Endodermal cell (in vitro differentiated cells): ENCODE data around the gene ZNF710. TPM values are rescaled to one million over a fixed set of nuclear protein-coding genes. Genes with fewer than 3 reads are reported as not detected.
"Not testable (repeated sequence)": the region's sequence is repeated elsewhere in the genome, so short reads cannot be mapped to it uniquely, and the experiment has no call there.

Experiments
- DNase-seq: peaks from one replicate; pipeline ENCODE4 v3.0.0-alpha.2; 2017
- H3K27ac ChIP-seq: 2 replicates; pipeline ENCODE4 v1.5.1; 2013; ENCODE audit warnings: mild to moderate bottlenecking, low read depth, low read length, moderate library complexity
- H3K27me3 ChIP-seq: 2 replicates; pipeline ENCODE4 v1.6.1; 2013; ENCODE audit warnings: mild to moderate bottlenecking, low read length, moderate library complexity; ENCODE audit not compliant: insufficient read depth, control insufficient read depth, poor library complexity, severe bottlenecking
- H3K36me3 ChIP-seq: 2 replicates; pipeline ENCODE4 v1.7.0; 2013; ENCODE audit warnings: mild to moderate bottlenecking, low read length, moderate library complexity; ENCODE audit not compliant: control insufficient read depth, insufficient read depth
- H3K4me1 ChIP-seq: one replicate; pipeline ENCODE4 v1.7.0; 2013; ENCODE audit warnings: low read length; ENCODE audit not compliant: control insufficient read depth, insufficient read depth
- H3K4me3 ChIP-seq: 2 replicates; pipeline ENCODE4 v1.5.1; 2013; ENCODE audit warnings: mild to moderate bottlenecking, low read length, moderate library complexity
- H3K9ac ChIP-seq: 2 replicates; pipeline ENCODE4 v1.6.1; 2013; ENCODE audit warnings: mild to moderate bottlenecking, low read length, moderate library complexity; ENCODE audit not compliant: poor library complexity, severe bottlenecking; ENCODE audit errors: extremely low read depth
- H3K9me3 ChIP-seq: 2 replicates; pipeline ENCODE4 v1.6.1; 2013; ENCODE audit warnings: mild to moderate bottlenecking, low read length, moderate library complexity; ENCODE audit not compliant: control insufficient read depth
- H3K27ac Mint-ChIP-seq: 2 replicates; pipeline ENCODE4 v1.8.0; 2020; ENCODE audit warnings: mixed read lengths
- H3K27me3 Mint-ChIP-seq: 2 replicates; pipeline ENCODE4 v1.8.0; 2021; ENCODE audit warnings: mild to moderate bottlenecking, mixed read lengths; ENCODE audit not compliant: insufficient read depth
- H3K36me3 Mint-ChIP-seq: 2 replicates; pipeline ENCODE4 v1.8.0; 2020; ENCODE audit warnings: low read depth, mixed read lengths
- H3K4me1 Mint-ChIP-seq: 2 replicates; pipeline ENCODE4 v1.8.0; 2020; ENCODE audit warnings: mixed read lengths
- H3K4me3 Mint-ChIP-seq: 2 replicates; pipeline ENCODE4 v1.8.0; 2020; ENCODE audit warnings: mild to moderate bottlenecking, moderate library complexity, mixed read lengths
- H3K9me3 Mint-ChIP-seq: 2 replicates; pipeline ENCODE4 v1.8.0; 2020; ENCODE audit warnings: mild to moderate bottlenecking, mixed read lengths
- WGBS, 2 experiments: methylation state at CpG; one replicate each; pipeline versions ENCODE4 v1.1.5 to v1.1.7; 2013; ENCODE audit warnings: missing lambda C conversion rate in 2 of 2, mixed read lengths in 1 of 2; ENCODE audit not compliant: insufficient coverage in 1 of 2, insufficient read length in 1 of 2; 5-methylcytosine and 5-hydroxymethylcytosine counted together
- long read RNA-seq, 4 experiments: library from polyadenylated mRNA in 2 of 4; library from RNA in 1 of 4; library from capped mRNA in 1 of 4; stranded (forward) in 3 of 4; unstranded in 1 of 4; transcript quantifications; one replicate each; pipeline ENCODE4 v2.0.0, GENCODE V29; 2020 to 2021; ENCODE audit warnings: inconsistent platforms in 1 of 4
- polyA plus RNA-seq, 2 experiments: library from polyadenylated mRNA; stranded (reverse); fragments of 50-300 nt; gene quantifications; one replicate each; pipeline ENCODE4 v1.2.3, GENCODE V29; 2013
- total RNA-seq, 2 donors: library from RNA; stranded (reverse); fragmentation: NEBNext Ultra II Directional in 1 of 2; extraction: Animal tissue kit (Norgen Biotek cat#: 25700) in 1 of 2; gene quantifications; 2 replicates in 1 of 2; 3 replicates in 1 of 2; pipeline ENCODE4 v1.2.1, GENCODE V29; 2021
- TF ChIP-seq, protein P1 (sequence below): fragments of 200-600 bp; sonication (generic); conservative IDR thresholded peaks from 2 replicates; pipeline ENCODE4 v1.5.0; 2021; ENCODE audit warnings: antibody characterized with exemption, mild to moderate bottlenecking

Gene ZNF710
- total RNA-seq: 10 to 100 TPM; 31.8 to 39.1 TPM
- polyA plus RNA-seq (2013, experiment 1 of 2): 37.1 TPM
- 33.8 TPM for polyA plus RNA-seq (2013, experiment 2 of 2)
- long read RNA-seq, experiment 1, full-length matches to known transcripts: 1 of 12 reads
- long read RNA-seq, experiment 1, partial matches to known transcripts: 4 of 12 reads
- long read RNA-seq, experiment 1, other reads (novel, unspliced or antisense): 7 of 12 reads
- long read RNA-seq, experiment 2, full-length matches to known transcripts: 31 of 51 reads
- long read RNA-seq, experiment 2, partial matches to known transcripts: 12 of 51 reads
- long read RNA-seq, experiment 2, other reads (novel, unspliced or antisense): 8 of 51 reads
- long read RNA-seq, experiment 3, partial matches to known transcripts: 5 of 16 reads
- long read RNA-seq, experiment 3, other reads (novel, unspliced or antisense): 11 of 16 reads
- long read RNA-seq, experiment 4: 0 reads

- H3K27me3 Mint-ChIP-seq: no peaks in the 10 kb centered on the region
- Histone ChIP-seq H3K4me3 (peak within 1 kb of the TSS; percentile 87), H3K36me3 (no peaks in the 10 kb centered on the region), H3K9me3 (no peaks in the 10 kb centered on the region), H3K27me3 (no peaks in the 10 kb centered on the region), H3K27ac (peak within 1 kb of the TSS; percentile 94), H3K9ac (peak within 1 kb of the TSS; percentile 86), H3K4me1 (peaks cover 33% of the 10 kb centered on the region)
- H3K4me3 Mint-ChIP-seq: peak within 1 kb of the TSS; percentile 87
- H3K9me3 Mint-ChIP-seq: no peaks in the 10 kb centered on the region
- H3K36me3 Mint-ChIP-seq: peaks cover 2% of the 10 kb centered on the region
- peak; percentile 84 for DNase-seq
- 0% methylated on average over 3 to 38 of the region's 42 CpGs for WGBS, 2 experiments
- H3K27ac Mint-ChIP-seq: peak within 1 kb of the TSS; percentile 97
- TF ChIP-seq, protein P1, sequence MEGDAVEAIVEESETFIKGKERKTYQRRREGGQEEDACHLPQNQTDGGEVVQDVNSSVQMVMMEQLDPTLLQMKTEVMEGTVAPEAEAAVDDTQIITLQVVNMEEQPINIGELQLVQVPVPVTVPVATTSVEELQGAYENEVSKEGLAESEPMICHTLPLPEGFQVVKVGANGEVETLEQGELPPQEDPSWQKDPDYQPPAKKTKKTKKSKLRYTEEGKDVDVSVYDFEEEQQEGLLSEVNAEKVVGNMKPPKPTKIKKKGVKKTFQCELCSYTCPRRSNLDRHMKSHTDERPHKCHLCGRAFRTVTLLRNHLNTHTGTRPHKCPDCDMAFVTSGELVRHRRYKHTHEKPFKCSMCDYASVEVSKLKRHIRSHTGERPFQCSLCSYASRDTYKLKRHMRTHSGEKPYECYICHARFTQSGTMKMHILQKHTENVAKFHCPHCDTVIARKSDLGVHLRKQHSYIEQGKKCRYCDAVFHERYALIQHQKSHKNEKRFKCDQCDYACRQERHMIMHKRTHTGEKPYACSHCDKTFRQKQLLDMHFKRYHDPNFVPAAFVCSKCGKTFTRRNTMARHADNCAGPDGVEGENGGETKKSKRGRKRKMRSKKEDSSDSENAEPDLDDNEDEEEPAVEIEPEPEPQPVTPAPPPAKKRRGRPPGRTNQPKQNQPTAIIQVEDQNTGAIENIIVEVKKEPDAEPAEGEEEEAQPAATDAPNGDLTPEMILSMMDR: no peak
- H3K4me1 Mint-ChIP-seq: peaks cover 49% of the 10 kb centered on the region
Measured at GRCh38 chr15:90001062-90001682, at the start of gene ZNF710. ZNF710 (plus strand) TSS chr15:90001324; CDS start chr15:90067138, 65,814 bp downstream.

- H3K27me3 Mint-ChIP-seq: peaks cover 2% of the 10 kb centered on the region
- H3K4me1 ChIP-seq: no peaks in the 10 kb centered on the region
- no peaks in the 10 kb centered on the region for H3K4me1 Mint-ChIP-seq
- H3K36me3 Mint-ChIP-seq: no peaks in the 10 kb centered on the region
- H3K9ac ChIP-seq: no peak overlapping the region
- no peaks in the 10 kb centered on the region for H3K9me3 ChIP-seq
- 100% methylated on average over 2 of the region's 3 CpGs; no CpG with 5 or more reads in 1 of the 2 experiments for WGBS, 2 experiments
- peaks cover 8% of the 10 kb centered on the region for H3K9me3 Mint-ChIP-seq
- no peaks in the 10 kb centered on the region for H3K36me3 ChIP-seq
- no peak overlapping the region for H3K27ac ChIP-seq
- H3K27ac Mint-ChIP-seq: no peak overlapping the region
- no peak overlapping the region for H3K4me3 ChIP-seq
- no peak for DNase-seq
- TF ChIP-seq, protein P1: no peak
- H3K27me3 ChIP-seq: no peaks in the 10 kb centered on the region
- no peak overlapping the region for H3K4me3 Mint-ChIP-seq
Measured at GRCh38 chr15:89954541-89954940, 46.6 kb upstream of the ZNF710 start.

DNA sequence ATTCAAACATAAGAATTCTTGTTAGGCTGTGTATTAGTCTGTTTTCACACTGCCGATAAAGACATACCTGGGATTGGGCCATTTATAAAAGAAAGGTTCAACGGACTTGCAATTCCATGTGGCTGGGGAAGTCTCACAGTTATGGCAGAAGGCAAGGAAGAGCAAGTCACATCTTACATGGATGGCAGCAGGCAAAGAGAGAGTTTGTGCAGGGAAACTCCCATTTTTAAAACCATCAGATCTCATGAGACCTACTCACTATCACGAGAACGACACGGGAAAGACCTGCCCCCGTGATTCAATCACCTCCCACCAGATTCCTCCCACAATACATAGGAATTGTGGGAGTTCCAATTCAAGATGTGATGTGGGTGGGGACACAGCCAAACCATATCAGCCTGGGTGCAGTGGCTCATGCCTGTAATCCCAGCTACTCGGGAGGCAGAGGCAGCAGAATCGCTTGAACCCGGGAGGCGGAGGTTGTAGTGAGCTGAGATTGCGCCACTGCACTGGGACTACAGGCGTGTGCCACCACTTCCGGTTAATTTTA, 45.6 kb upstream of the ZNF710 start:
- not testable (repeated sequence) for H3K36me3 ChIP-seq, H3K27me3 Mint-ChIP-seq, H3K9me3 ChIP-seq, H3K27ac Mint-ChIP-seq, H3K4me3 Mint-ChIP-seq, H3K9ac ChIP-seq, H3K4me1 Mint-ChIP-seq, H3K4me1 ChIP-seq, H3K36me3 Mint-ChIP-seq, H3K27me3 ChIP-seq, H3K27ac ChIP-seq, DNase-seq, H3K4me3 ChIP-seq, H3K9me3 Mint-ChIP-seq
- 88 to 94% methylated on average over 7 to 11 of the region's 13 CpGs for WGBS, 2 experiments
